Sigmoid colon (tissue), 4 donors: Measurements from ENCODE around the gene LDB2.

Experiments
- CTCF ChIP-seq, 4 experiments: fragments of 450-650 bp in 3 of 4; fragments of 200-600 bp in 1 of 4; IDR thresholded peaks; one replicate each; pipeline ENCODE4 v1.5.1; 2016 to 2019; ENCODE audit warnings: antibody characterized with exemption in 4 of 4, mild to moderate bottlenecking in 3 of 4, moderate library complexity in 2 of 4
- EP300 ChIP-seq, 4 donors: sonication (generic); formaldehyde crosslinking; IDR thresholded peaks; one replicate each; pipeline ENCODE4 v1.6.1; 2017; ENCODE audit warnings: antibody characterized with exemption in 4 of 4
- POLR2A ChIP-seq, 2 donors: fragments of 450-650 bp; IDR thresholded peaks; one replicate each; pipeline ENCODE4 v1.6.1; 2016; ENCODE audit warnings: antibody characterized with exemption in 2 of 2, mild to moderate bottlenecking in 2 of 2, moderate library complexity in 2 of 2
- POLR2AphosphoS5 ChIP-seq, 4 donors: sonication (generic); formaldehyde crosslinking; IDR thresholded peaks; one replicate each; pipeline ENCODE4 v1.6.1; 2017; ENCODE audit warnings: antibody characterized with exemption in 4 of 4

- no peak for TF ChIP-seq POLR2AphosphoS5 (IDR thresholded peaks at IDR 0.05)
- no peak for TF ChIP-seq CTCF (IDR thresholded peaks at IDR 0.05)
- no peak for TF ChIP-seq POLR2A (IDR thresholded peaks at IDR 0.05)
- no peak for TF ChIP-seq EP300 (IDR thresholded peaks at IDR 0.05)
Observed at GRCh38 chr4:16939178-16939577, 40.7 kb upstream of the LDB2 start.
